RWPE1 (cell line): ENCODE results near the gene SEC22A.

Experiments used
- CTCF ChIA-PET: fragments of 350-600 bp; sonication (Branson Sonifier 250); formaldehyde crosslinking; extraction: SDS; loops from one replicate; lab custom pipeline; 2021; lab: Yijun Ruan, JAX
- POLR2A ChIA-PET: fragments of 400-600 bp; formaldehyde crosslinking; extraction: SDS; loops from one replicate; lab custom pipeline; 2020; ENCODE audit warnings: antibody characterized with exemption; ENCODE audit not compliant: low non-redundant PET; lab: Yijun Ruan, JAX
- DNase-seq: peaks from one replicate; pipeline ENCODE4 v3.0.0; 2012; ENCODE audit warnings: low spot score
- H3K27ac ChIP-seq: fragments of 450-650 bp; 2 replicates; pipeline ENCODE4 v1.5.1; 2017
- TF ChIP-seq, protein P1 (sequence below): fragments of 450-650 bp; conservative IDR thresholded peaks from 2 replicates; pipeline ENCODE4 v1.5.1; 2017; ENCODE audit warnings: low read depth, mild to moderate bottlenecking

The SEC22A gene

DNA sequence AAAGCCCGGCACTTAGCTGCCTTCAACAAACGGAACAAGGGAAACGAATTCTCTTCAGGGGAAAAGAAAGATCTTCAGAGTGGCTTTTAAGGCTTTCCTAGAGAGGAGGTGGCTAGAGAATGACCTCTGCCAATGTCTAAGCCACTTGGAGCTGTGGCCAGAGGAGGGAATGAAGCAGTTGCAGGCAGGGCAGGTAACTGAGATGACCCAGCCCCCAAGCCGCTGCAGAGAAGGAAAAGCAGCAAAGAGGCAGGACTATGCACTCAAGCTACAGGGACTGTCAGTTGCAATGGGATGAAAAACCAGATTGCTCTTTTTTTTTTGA lies 113.5 kb downstream of the SEC22A start:
- ChIA-PET POLR2A (no interaction called here), CTCF (interaction anchor here (0.7 to 1.6 kb wide), 2 partner anchors 13 to 244 kb away, joined by 3 to 4 read pairs; no protein-coding TSS in a partner anchor)
- DNase-seq = no peak
- TF ChIP-seq, protein P1, sequence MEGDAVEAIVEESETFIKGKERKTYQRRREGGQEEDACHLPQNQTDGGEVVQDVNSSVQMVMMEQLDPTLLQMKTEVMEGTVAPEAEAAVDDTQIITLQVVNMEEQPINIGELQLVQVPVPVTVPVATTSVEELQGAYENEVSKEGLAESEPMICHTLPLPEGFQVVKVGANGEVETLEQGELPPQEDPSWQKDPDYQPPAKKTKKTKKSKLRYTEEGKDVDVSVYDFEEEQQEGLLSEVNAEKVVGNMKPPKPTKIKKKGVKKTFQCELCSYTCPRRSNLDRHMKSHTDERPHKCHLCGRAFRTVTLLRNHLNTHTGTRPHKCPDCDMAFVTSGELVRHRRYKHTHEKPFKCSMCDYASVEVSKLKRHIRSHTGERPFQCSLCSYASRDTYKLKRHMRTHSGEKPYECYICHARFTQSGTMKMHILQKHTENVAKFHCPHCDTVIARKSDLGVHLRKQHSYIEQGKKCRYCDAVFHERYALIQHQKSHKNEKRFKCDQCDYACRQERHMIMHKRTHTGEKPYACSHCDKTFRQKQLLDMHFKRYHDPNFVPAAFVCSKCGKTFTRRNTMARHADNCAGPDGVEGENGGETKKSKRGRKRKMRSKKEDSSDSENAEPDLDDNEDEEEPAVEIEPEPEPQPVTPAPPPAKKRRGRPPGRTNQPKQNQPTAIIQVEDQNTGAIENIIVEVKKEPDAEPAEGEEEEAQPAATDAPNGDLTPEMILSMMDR = no peak
- H3K27ac ChIP-seq = no peak overlapping the region

DNA sequence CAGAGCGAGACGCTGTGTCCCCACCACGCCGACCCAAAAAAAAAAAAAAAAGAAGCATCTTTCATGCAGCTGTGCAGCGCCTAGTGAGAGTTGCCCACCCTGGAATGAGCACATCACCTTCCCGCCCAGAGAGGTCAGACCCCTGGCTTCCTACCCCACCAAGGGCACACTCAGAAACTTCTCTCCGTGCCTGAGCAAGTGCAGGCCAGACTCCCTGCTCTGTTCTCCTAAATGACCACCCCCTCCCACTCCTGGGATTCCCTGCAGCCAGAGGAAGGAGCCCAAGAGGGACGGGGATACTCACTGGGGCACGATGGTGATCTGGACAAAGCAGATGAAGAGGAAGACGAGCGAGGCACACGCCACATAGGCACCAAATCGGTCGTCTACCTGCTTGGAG lies 116.0 kb downstream of the SEC22A start:
- CTCF ChIA-PET = no interaction called here
- no peak for DNase-seq
- POLR2A ChIA-PET = no interaction called here
- H3K27ac ChIP-seq = no peak overlapping the region
- TF ChIP-seq, protein P1 = no peak

- POLR2A ChIA-PET = no interaction called here
- DNase-seq = no peak
- TF ChIP-seq, protein P1 = no peak
- no peak overlapping the region for H3K27ac ChIP-seq
- CTCF ChIA-PET = no interaction called here
Measured at GRCh38 chr3:123318374-123318773, 116.6 kb downstream of the SEC22A start.

DNA sequence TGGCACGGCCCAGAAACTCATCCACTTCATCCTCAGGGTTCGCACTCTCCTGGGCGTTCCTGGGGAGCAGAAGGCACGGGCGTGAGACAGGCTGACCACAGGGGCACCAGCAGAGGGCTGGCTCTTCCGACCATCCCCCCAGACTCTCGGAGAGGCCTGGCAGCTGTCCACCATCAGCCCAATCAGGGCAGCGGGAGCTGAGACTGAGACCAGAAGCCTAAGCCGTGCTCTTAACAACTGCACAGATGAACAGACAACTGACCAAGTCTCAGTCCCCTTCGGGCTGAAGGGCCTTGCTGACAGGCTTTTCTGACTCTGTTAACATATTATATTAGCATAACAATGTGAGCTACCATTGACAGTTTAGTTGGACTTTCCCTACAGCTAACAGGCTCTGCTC lies 118.0 kb downstream of the SEC22A start:
- ChIA-PET CTCF (no interaction called here), POLR2A (no interaction called here)
- H3K27ac ChIP-seq = no peak overlapping the region
- TF ChIP-seq, protein P1 = no peak
- DNase-seq = no peak

DNA sequence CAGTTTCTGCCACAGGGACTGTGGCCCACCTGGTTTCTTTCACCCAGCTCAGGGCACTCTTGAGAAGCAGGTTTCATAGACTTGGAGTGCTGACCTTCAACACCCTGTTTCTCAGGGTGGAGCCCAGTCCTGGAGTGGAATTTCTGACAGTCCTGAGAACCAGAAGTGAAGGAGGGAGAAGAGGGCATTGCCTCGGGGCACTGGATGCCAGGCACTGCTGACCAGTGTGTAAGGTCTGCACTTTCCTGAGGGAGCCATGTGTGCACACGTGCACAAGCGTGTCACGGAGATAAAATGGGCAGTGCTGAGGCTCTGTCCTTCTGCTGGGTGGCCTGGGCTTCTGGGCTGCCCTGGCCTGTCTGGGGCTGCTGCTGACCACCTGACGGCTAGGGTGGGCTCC lies 118.5 kb downstream of the SEC22A start:
- H3K27ac ChIP-seq = no peak overlapping the region
- POLR2A ChIA-PET = no interaction called here
- TF ChIP-seq, protein P1 = no peak
- CTCF ChIA-PET = interaction anchor here (0.6 kb wide), 1 partner anchor 62 kb away, joined by 4 read pairs; no protein-coding TSS in a partner anchor
- no peak for DNase-seq

- TF ChIP-seq, protein P1 = no peak
- DNase-seq = no peak
- ChIA-PET CTCF (interaction anchor here (0.6 kb wide), 1 partner anchor 126 kb away, joined by 3 read pairs; no protein-coding TSS in a partner anchor), POLR2A (no interaction called here)
- H3K27ac ChIP-seq = no peak overlapping the region
Measured at GRCh38 chr3:123321806-123322205, 120.1 kb downstream of the SEC22A start.
